MM.1S (cell line): ENCODE measurements around the gene THOP1.

Source experiments
- DNase-seq: peaks from one replicate; pipeline ENCODE4 v3.0.0-alpha.2; 2015
- H2AFZ ChIP-seq: fragments of 300-600 bp; sonication (generic); 2 replicates; pipeline ENCODE4 v1.6.0; 2016; ENCODE audit warnings: antibody characterized with exemption, low read length
- H3F3A ChIP-seq: fragments of 300-600 bp; sonication (generic); 2 replicates; pipeline ENCODE4 v1.6.1; 2016; ENCODE audit warnings: mild to moderate bottlenecking, antibody characterized with exemption, low read length, moderate library complexity, mixed read lengths; ENCODE audit not compliant: insufficient read depth
- H3K27ac ChIP-seq: fragments of 300-600 bp; sonication (generic); 2 replicates; pipeline ENCODE4 v1.5.1; 2016; ENCODE audit warnings: mild to moderate bottlenecking, low read length
- H3K27me3 ChIP-seq: fragments of 300-600 bp; sonication (generic); replicated peaks from 2 replicates; pipeline ENCODE4 v1.6.0; 2016; ENCODE audit warnings: low read length; ENCODE audit not compliant: insufficient read depth
- H3K36me3 ChIP-seq: fragments of 300-600 bp; sonication (generic); replicated peaks from 2 replicates; pipeline ENCODE4 v1.6.1; 2016; ENCODE audit warnings: mild to moderate bottlenecking, low read length, mixed read lengths; ENCODE audit not compliant: insufficient read depth
- H3K4me1 ChIP-seq: fragments of 300-600 bp; sonication (generic); 2 replicates; pipeline ENCODE4 v1.6.1; 2016; ENCODE audit warnings: low read length, mixed read lengths
- H3K4me2 ChIP-seq: fragments of 300-600 bp; sonication (generic); 2 replicates; pipeline ENCODE4 v1.6.0; 2016; ENCODE audit warnings: low read depth, low read length
- H3K4me3 ChIP-seq: fragments of 300-600 bp; sonication (generic); 2 replicates; pipeline ENCODE4 v1.5.1; 2016; ENCODE audit warnings: low read length, mixed read lengths
- H3K79me2 ChIP-seq: fragments of 300-600 bp; sonication (generic); 2 replicates; pipeline ENCODE4 v1.6.1; 2016; ENCODE audit warnings: mixed run types, low read length, mixed read lengths
- H3K9ac ChIP-seq: fragments of 300-600 bp; sonication (generic); 2 replicates; pipeline ENCODE4 v1.6.1; 2016; ENCODE audit warnings: low read length, mixed read lengths
- H3K9me2 ChIP-seq: fragments of 300-600 bp; sonication (generic); replicated peaks from 2 replicates; pipeline ENCODE4 v1.6.1; 2016; ENCODE audit warnings: mild to moderate bottlenecking, low read length, mixed read lengths; ENCODE audit not compliant: insufficient read depth
- H3K9me3 ChIP-seq: fragments of 300-600 bp; sonication (generic); replicated peaks from 2 replicates; pipeline ENCODE4 v1.6.1; 2016; ENCODE audit warnings: mild to moderate bottlenecking, low read length, mixed read lengths; ENCODE audit not compliant: insufficient read depth
- H4K20me1 ChIP-seq: fragments of 300-600 bp; sonication (generic); 2 replicates; pipeline ENCODE4 v1.6.1; 2016; ENCODE audit warnings: mild to moderate bottlenecking, low read length, moderate library complexity, mixed read lengths; ENCODE audit not compliant: insufficient read depth
- EZH2 ChIP-seq: fragments of 300-600 bp; sonication (generic); optimal IDR thresholded peaks from 2 replicates; pipeline ENCODE3; 2017; ENCODE audit warnings: low read depth, mild to moderate bottlenecking, antibody characterized with exemption, low read length, mixed read lengths
- EZH2phosphoT487 ChIP-seq: fragments of 300-600 bp; sonication (generic); IDR thresholded peaks from 2 replicates; pipeline ENCODE4 v1.6.1; 2018; ENCODE audit warnings: antibody characterized with exemption, low read length
- TF ChIP-seq, protein P1 (sequence below): fragments of 300-600 bp; sonication (generic); IDR thresholded peaks from 2 replicates; pipeline ENCODE4 v1.5.1; 2016; ENCODE audit warnings: antibody characterized with exemption, low read length, mixed read lengths

The THOP1 gene

DNA sequence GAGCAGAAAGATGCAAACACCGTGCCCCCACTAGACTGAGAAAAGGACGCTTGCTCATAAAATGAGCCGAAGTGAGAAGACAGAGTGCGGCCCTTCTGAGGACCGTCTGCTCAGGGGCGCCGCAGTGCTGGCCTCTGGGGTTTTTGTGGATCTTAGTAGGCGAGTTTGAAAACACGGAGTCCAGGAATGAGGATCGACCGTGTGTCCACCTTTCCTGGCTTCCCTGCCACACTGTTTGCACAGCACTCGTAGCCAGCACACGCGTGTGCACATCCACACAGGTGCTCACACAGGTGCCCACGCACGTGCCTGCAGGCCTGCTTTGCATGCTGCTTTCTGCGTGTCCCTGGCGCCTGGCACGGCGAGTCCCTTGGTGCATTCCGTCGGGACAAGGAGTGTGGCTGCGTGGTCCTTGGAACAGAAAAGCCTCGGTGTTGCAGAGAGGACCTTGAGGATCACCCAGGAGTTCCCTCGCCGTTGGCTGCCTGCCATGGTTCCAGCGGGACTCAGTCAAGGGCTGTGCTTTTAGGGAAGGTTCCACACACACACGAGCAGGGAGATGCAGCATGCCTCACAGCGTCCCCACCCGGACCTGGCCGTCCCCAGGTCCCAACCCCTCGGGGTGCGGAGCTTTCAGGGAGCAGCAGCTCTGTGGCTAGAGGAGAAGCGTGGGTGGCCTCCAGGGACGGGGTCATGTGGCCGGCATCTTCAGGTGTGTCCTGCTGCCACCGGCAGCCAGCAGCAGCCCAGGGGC, 24.3 kb downstream of the THOP1 start:
- Histone ChIP-seq H3K9me2 (no peaks in the 10 kb centered on the region), H3K4me1 (no peaks in the 10 kb centered on the region), H3K27ac (no peak overlapping the region), H3K27me3 (no peaks in the 10 kb centered on the region), H3K9ac (no peak overlapping the region), H3K4me2 (no peak overlapping the region), H3K36me3 (peaks cover 12% of the 10 kb centered on the region; the same call in 1 of the 2 replicates), H3K79me2 (no peaks in the 10 kb centered on the region), H3F3A (no peaks in the 10 kb centered on the region), H4K20me1 (no peaks in the 10 kb centered on the region), H2AFZ (no peak overlapping the region), H3K9me3 (no peaks in the 10 kb centered on the region), H3K4me3 (no peak overlapping the region)
- TF ChIP-seq EZH2 (no peak), EZH2phosphoT487 (no peak)
- TF ChIP-seq, protein P1, sequence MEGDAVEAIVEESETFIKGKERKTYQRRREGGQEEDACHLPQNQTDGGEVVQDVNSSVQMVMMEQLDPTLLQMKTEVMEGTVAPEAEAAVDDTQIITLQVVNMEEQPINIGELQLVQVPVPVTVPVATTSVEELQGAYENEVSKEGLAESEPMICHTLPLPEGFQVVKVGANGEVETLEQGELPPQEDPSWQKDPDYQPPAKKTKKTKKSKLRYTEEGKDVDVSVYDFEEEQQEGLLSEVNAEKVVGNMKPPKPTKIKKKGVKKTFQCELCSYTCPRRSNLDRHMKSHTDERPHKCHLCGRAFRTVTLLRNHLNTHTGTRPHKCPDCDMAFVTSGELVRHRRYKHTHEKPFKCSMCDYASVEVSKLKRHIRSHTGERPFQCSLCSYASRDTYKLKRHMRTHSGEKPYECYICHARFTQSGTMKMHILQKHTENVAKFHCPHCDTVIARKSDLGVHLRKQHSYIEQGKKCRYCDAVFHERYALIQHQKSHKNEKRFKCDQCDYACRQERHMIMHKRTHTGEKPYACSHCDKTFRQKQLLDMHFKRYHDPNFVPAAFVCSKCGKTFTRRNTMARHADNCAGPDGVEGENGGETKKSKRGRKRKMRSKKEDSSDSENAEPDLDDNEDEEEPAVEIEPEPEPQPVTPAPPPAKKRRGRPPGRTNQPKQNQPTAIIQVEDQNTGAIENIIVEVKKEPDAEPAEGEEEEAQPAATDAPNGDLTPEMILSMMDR = no peak
- no peak for DNase-seq

DNA sequence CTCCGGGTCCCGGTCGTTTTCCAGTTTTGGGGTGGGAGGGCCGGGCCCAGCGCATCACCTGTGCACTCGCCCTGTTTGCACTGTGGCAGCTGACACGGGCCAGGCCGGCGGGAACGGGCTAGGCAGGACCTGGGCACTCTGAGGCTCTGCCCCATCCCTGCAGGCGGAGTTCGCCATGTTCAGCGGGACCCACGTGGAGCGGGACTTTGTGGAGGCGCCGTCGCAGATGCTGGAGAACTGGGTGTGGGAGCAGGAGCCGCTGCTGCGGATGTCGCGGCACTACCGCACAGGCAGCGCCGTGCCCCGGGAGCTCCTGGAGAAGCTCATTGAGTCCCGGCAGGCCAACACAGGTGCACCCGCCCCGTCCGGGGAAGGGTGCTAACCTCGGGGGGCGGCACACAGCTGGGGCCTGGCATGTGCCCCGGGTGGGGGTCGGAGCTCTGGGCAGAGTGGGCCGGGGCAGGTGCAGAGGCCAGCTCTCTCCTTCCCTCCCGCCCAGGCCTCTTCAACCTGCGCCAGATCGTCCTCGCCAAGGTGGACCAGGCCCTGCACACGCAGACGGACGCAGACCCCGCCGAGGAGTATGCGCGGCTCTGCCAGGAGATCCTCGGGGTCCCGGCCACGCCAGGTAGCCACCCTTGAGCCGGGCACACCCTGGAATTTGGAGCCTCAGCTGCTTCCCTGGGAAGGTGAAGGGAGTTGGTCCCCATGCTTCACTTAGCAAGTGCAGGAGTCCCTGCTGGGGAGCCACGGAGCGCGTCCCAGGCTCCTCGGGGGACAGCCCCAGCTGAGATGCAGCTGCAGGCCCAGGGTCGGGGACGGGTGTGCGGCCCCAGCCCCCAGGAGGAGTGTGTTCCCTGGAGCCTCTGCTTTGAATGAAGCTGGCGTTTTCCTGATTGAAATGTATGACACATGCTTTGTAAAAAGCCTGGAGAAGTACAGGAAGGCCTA, 25.1 kb downstream of the THOP1 start:
- Histone ChIP-seq H3K79me2 (no peaks in the 10 kb centered on the region), H3K4me1 (no peaks in the 10 kb centered on the region), H3F3A (no peaks in the 10 kb centered on the region), H3K4me2 (no peak overlapping the region), H2AFZ (no peak overlapping the region), H3K27ac (no peak overlapping the region), H4K20me1 (no peaks in the 10 kb centered on the region), H3K9me2 (no peaks in the 10 kb centered on the region), H3K27me3 (no peaks in the 10 kb centered on the region), H3K9me3 (no peaks in the 10 kb centered on the region), H3K4me3 (no peak overlapping the region), H3K9ac (no peak overlapping the region), H3K36me3 (peaks cover 7% of the 10 kb centered on the region; the same call in 1 of the 2 replicates)
- TF ChIP-seq EZH2phosphoT487 (no peak), EZH2 (no peak)
- TF ChIP-seq, protein P1 = no peak
- no peak for DNase-seq

DNA sequence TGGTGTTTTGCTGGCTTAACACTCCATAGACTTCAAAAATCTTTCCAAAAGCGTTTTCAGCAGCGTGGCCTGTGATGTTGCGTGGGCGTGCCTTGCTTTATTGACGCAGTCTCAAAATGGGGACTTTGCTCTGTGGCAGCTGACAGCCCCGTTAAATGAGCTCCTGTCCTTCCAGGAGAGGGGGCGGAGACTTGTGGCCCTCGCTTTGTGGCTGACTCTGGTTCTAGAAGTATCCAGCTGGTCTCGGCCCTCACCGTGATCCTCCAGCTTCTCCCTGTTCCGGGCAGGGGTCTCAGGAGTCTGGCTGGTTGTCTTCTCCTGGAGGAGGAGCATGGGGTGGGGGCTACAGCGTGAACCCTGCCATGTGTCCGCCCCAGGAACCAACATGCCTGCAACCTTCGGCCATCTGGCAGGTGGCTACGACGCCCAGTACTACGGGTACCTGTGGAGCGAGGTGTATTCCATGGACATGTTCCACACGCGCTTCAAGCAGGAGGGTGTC, 26.0 kb downstream of the THOP1 start:
- no peaks in the 10 kb centered on the region for H3K9me2 ChIP-seq
- no peaks in the 10 kb centered on the region for H3F3A ChIP-seq
- H3K4me3 ChIP-seq = no peak overlapping the region
- no peaks in the 10 kb centered on the region for H3K9me3 ChIP-seq
- H3K9ac ChIP-seq = no peak overlapping the region
- H3K36me3 ChIP-seq = peaks cover 7% of the 10 kb centered on the region; the same call in 1 of the 2 replicates
- TF ChIP-seq EZH2 (no peak), EZH2phosphoT487 (no peak)
- TF ChIP-seq, protein P1 = no peak
- no peak for DNase-seq
- no peaks in the 10 kb centered on the region for H3K4me1 ChIP-seq
- no peaks in the 10 kb centered on the region for H4K20me1 ChIP-seq
- no peak overlapping the region for H3K27ac ChIP-seq
- no peak overlapping the region for H3K4me2 ChIP-seq
- no peaks in the 10 kb centered on the region for H3K27me3 ChIP-seq
- no peaks in the 10 kb centered on the region for H3K79me2 ChIP-seq
- no peak overlapping the region for H2AFZ ChIP-seq
